Measurements from ENCODE around the gene FST. TPM values are rescaled to one million over a fixed set of nuclear protein-coding genes. Genes with fewer than 3 reads are reported as not detected.

Gene FST
- total RNA-seq, 4 donors from 2014 or later, result 0.93 to 10.1 (median 4.5) TPM

- Histone ChIP-seq H3K4me1 (no peaks in the 10 kb centered on the region), H3K9me3 (no peaks in the 10 kb centered on the region), H3K36me3 (no peaks in the 10 kb centered on the region), H3K27me3 (peaks cover 4% of the 10 kb centered on the region), H3K27ac (no peak overlapping the region), H3K4me3 (no peak overlapping the region)
- TF ChIP-seq POLR2A (IDR thresholded peaks at IDR 0.05) (no peak), EP300 (IDR thresholded peaks at IDR 0.05) (no peak), POLR2AphosphoS5 (IDR thresholded peaks at IDR 0.05) (no peak), CTCF (IDR thresholded peaks at IDR 0.05) (no peak)
- ATAC-seq, result no peak
- WGBS, 2 donors (ENCODE audit: low coverage in 1 of 2), result 65 to 71% methylated on average over 4 of the region's 4 CpGs
Measured at GRCh38 chr5:53472720-53473510, 7.5 kb upstream of the FST start.

- H3K27ac ChIP-seq, result no peak overlapping the region
- no peaks in the 10 kb centered on the region for H3K36me3 ChIP-seq
- H3K4me3 ChIP-seq, result no peak overlapping the region
- no peaks in the 10 kb centered on the region for H3K9me3 ChIP-seq
- H3K27me3 ChIP-seq, result peaks cover 4% of the 10 kb centered on the region
- ATAC-seq, result no peak
- peaks cover 0 to 7% (median 3%) of the 10 kb centered on the region in 3 donors for H3K4me1 ChIP-seq
- TF ChIP-seq EP300 (IDR thresholded peaks at IDR 0.05) (no peak), POLR2A (IDR thresholded peaks at IDR 0.05) (no peak), POLR2AphosphoS5 (IDR thresholded peaks at IDR 0.05) (no peak), CTCF (IDR thresholded peaks at IDR 0.05) (no peak)
Measured at GRCh38 chr5:53473633-53474032, 6.8 kb upstream of the FST start.

- peaks cover 0 to 15% (median 4%) of the 10 kb centered on the region in 3 donors for H3K4me1 ChIP-seq
- no peak for ATAC-seq
- no peak overlapping the region for H3K27ac ChIP-seq
- no peak for TF ChIP-seq EP300 (IDR thresholded peaks at IDR 0.05)
- TF ChIP-seq CTCF (IDR thresholded peaks at IDR 0.05), result no peak
- no peak for TF ChIP-seq POLR2AphosphoS5 (IDR thresholded peaks at IDR 0.05)
- no peak for TF ChIP-seq POLR2A (IDR thresholded peaks at IDR 0.05)
- H3K4me3 ChIP-seq, result no peak overlapping the region
- H3K27me3 ChIP-seq, result peaks cover 4% of the 10 kb centered on the region
- no peaks in the 10 kb centered on the region for H3K9me3 ChIP-seq
- 80 to 95% methylated on average over 2 of the region's 2 CpGs for WGBS, 2 donors (ENCODE audit: low coverage in 1 of 2)
- H3K36me3 ChIP-seq, result no peaks in the 10 kb centered on the region
Measured at GRCh38 chr5:53475320-53475719, 5.1 kb upstream of the FST start.

GRCh38 chr5:53476019-53476418, 4.4 kb upstream of the FST start:
- TF ChIP-seq CTCF (IDR thresholded peaks at IDR 0.05), result no peak
- TF ChIP-seq EP300 (IDR thresholded peaks at IDR 0.05), result no peak
- no peak for TF ChIP-seq POLR2AphosphoS5 (IDR thresholded peaks at IDR 0.05)
- TF ChIP-seq POLR2A (IDR thresholded peaks at IDR 0.05), result no peak
- ATAC-seq, result no peak
- Histone ChIP-seq H3K4me3 (no peak overlapping the region), H3K4me1 (peaks cover 0 to 20% (median 4%) of the 10 kb centered on the region in 3 donors), H3K27me3 (peaks cover 4% of the 10 kb centered on the region), H3K27ac (no peak overlapping the region), H3K36me3 (no peaks in the 10 kb centered on the region), H3K9me3 (no peaks in the 10 kb centered on the region)
- 67 to 91% methylated on average over 3 of the region's 3 CpGs for whole genome bisulfite sequencing, 2 donors (ENCODE audit: low coverage in 1 of 2)
